GM21526 (cell line): ENCODE results near the gene TREM1.
"Not testable (repeated sequence)": the region's sequence is repeated elsewhere in the genome, so short reads cannot be mapped to it uniquely, and the experiment has no call there.

Source experiments
- ATAC-seq: cut with Tn5 transposase; IDR thresholded peaks from one replicate; pipeline ENCODE4 v1.9.1; 2021; ENCODE audit warnings: moderate library complexity; ENCODE audit not compliant: unreplicated experiment, low FRiP score

TREM1 gene

GRCh38 chr6:41298785-41299502, 12.5 kb upstream of the TREM1 start:
- no peak for ATAC-seq

GRCh38 chr6:41297248-41297647, 10.8 kb upstream of the TREM1 start:
- not testable (repeated sequence) for ATAC-seq

GRCh38 chr6:41294214-41294872, 7.9 kb upstream of the TREM1 start:
- no peak for ATAC-seq

- ATAC-seq: no peak
Measured at GRCh38 chr6:41291717-41292116, 5.2 kb upstream of the TREM1 start.

DNA sequence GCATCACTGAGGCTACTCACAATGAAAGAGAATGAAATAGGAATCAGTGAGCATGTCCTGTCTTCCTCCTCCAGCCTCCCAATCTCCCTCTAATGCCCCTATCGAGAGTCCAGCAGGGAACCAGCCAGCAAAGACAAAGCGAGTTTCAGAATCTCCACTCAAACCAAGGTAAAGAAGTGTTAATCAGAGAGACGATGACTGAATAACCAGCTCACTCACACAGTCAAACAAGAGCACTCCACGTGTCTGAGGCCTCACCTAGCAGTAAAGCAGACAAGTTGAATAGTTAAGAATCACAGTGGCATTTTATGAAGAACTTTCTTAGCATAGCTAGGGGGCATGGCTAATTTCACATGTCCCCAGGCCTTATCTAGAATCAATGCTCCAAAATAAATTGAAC, 3.3 kb upstream of the TREM1 start:
- no peak for ATAC-seq

DNA sequence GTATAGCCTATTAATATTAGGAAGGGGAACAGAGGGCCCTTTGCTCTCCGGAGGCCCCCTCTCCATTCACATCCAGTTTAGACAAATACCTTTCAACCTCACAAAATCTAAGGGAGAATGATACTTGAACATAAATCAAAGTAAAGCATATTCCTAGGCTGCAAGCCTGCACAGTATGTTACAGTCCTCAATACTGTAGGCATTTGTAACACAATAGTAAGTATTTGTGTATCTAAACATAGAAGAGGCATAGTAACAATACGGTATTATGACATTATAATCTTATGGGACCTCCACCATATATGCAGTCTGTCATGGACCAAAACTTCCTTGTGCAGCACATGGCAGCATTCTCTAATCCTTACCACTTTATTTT, 2.3 kb upstream of the TREM1 start:
- ATAC-seq: no peak

- no peak for ATAC-seq
Measured at GRCh38 chr6:41288030-41288753, 1.7 kb upstream of the TREM1 start.

- ATAC-seq: no peak
Measured at GRCh38 chr6:41284726-41285125, 1.8 kb downstream of the TREM1 start.

DNA sequence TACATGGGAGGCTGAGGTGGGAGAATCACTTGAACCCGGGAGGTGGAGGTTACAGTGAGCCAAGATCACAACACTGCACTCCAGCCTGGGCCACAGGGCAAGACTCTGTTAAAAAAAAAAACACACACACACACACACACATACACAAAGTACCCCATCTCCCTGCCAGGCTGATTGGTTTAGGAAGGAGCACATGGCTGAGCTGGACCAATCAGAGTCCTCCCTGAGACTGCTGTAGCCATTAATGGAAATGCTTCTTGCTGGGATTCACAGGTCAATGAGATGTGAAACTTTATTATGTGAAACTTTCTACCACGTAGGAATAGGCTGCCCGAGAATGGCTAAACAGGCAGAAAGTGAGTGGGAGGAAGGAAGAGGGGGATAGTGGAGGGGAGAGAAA, 2.9 kb downstream of the TREM1 start:
- ATAC-seq: no peak

GRCh38 chr6:41280381-41281057, 6.0 kb downstream of the TREM1 start:
- ATAC-seq: no peak

DNA sequence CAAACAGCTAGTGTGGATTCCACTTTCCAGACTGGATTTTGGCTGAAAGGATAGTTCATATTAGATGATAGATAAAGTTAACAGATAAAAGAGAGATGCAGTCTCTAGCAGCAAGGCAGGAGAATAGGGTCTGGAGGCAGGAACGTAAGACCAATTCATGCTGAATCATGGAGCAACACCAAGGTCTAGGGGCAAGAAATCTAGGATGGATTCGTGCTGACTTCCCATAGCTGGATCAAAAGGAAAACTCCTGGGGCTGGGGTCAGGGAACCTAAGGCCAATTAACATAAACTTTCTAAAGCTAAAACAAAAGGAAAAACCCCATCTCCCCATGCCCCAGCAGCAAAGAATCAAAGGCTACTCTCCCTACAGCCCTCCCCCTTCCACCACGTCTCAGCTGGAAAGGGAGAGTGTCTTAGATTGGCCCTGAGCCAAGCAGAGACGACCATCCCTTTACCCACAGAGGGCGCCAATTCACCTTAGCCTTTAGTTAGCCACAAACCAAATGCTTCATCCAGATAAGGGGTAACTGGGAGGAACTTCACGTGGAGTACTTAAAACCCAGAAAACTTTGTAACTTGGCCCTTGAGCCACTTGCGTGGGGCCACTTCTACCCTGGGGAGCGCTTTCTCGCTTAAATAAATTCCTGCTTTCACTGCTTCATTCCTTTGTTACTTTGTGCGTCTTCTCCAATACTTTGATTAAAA, 7.6 kb downstream of the TREM1 start:
- ATAC-seq: no peak

DNA sequence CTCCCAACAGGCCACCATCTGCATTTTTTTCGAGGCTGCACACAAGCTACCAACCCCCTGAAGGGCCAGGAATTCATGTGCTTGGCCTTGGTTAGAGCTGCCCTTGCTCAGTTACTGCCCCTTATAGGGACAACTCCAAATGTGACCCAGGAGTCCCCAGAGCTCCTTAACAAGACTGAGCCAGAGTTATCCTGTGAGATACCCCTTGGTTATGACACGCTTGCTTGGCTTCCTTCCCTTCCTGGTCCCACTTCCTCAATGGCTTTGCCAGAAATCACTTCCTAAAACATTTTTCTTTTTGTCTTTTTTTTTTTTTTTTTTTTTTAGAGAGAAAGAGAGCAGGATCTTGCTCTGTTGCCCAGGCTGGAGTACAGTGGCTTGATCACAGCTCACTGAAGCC, 8.9 kb downstream of the TREM1 start:
- ATAC-seq: no peak

DNA sequence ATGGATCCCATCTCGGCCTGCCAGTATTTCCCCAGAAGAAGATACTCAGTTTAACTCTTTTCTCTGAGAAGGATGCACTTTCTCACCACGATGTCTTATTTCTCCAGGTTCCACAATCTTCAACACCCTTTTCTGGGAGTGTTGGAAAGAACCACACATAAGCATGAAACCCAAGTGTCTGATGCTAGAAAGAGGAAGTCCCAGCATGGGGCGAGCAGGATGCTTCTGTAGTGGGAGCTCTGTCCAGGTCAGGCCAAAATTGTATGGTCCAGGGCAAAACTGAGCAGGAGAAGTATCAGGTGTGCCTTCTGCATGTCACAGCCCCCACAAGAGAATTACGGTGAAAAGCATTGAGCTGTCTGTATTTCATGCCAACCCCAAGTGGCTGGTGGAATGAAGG, 11.0 kb downstream of the TREM1 start:
- no peak for ATAC-seq

- no peak for ATAC-seq
Measured at GRCh38 chr6:41274256-41274655, 12.2 kb downstream of the TREM1 start.

DNA sequence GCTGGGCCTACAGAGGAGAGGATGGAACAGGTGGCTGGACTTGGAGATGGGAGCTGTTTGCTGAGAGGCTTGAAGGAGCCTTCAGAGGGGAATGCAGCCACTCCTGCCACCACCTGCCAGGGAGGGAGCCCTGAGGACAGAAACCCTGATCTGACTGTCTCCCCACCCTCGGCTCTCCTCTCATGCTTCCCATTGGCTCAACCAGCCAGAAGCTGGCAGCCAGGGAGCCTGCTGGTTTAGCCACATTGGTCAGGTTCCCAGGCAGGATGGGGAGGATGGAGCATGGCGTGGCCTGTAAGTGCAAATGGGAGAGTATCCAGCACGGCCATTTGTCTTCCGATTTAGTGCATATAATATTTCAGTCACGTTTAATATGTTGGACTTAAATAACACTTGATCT, 12.8 kb downstream of the TREM1 start:
- ATAC-seq: no peak

DNA sequence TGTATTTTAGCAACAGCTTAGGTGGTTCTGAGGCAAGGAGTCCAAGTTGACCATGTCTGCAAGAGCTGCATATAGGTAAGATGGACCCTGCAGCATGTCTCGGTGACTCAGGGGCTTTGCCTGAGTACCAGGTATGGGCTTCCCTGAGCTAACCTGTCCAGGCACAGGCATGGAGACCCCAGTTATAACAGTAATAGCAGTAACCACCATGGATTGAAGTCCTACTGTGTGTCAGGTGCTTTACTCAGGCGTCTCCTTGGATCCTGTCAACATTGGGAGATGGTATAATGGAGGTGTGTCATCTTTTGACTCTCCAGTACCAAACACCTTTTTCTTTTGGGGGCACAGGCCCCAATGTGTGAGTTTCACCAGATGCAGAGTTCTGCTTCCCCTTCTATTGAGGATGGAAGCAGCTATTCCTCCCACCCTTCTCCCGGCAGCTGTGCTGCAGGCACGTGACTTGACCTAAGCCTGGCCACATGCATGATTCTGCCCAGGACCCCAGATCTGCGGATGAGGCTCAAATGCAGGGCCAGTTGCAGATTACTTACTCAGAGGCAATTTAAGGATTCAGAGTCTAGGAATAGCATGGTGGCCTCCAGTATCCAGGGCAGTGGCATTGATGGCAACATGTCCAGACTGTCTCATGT, 13.8 kb downstream of the TREM1 start:
- ATAC-seq: no peak

DNA sequence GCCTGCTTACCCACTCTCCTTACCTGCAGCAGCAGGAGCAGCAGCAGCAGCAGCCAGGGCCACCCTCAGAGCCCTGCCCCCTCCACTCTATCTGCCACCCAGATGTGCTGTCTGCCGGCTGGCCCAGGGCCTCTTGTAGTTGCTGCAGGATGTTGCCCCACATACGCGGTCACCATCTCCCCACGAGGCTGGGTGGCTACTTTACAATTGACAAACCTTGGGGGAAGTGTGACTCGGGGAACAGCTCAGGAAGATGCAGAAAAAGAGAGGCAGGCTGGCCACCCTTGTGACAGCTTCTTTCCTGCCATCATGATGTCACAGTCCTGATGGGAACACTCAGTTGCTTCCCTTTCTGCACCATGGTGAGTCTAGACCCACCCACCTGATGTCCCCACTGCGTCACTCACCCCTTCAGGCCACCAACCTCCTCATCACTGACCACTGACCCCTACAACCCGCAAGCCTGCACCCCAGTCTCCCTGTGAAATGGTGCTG, 14.5 kb downstream of the TREM1 start:
- no peak for ATAC-seq

DNA sequence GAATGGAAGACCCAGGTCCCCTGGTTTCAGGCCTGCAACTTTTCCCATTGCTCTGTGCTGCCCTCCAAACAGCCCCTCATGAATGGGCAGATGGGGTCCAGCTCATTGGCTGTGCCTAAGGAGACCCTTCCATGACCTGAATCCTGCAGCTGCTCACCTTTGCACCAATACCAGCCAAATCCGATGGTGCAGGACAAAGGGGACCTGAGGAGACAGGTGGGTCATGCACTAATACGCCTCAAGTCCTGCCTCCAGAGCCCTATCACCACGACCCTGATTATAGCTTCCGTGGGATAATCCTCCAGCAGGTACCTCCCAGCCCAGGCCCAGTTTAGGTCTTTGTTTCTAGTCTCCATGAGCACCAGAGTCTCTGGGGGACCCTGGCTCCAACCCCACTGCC, 16.8 kb downstream of the TREM1 start:
- no peak for ATAC-seq

DNA sequence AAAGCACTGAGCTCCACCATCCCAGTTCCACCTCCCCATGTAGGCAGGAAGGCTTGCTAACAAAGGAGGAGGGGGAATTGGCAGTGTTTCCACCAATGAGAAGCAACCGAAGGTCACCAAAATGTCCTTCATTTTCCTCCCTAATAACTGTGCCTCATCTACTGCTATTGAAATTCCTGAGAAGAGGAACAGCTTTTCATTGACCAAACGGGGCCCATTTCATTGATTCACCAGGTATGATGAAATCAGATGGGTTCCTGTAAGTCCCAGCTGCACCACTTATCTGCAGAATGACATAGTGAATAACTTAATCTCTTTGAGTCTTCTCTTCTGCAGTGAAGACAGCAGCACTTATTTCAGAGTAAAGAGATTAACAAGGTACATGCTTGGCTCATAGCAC, 17.3 kb downstream of the TREM1 start:
- ATAC-seq: no peak

GRCh38 chr6:41268478-41268877, 18.0 kb downstream of the TREM1 start:
- no peak for ATAC-seq
